ENCODE data around the gene RPL11. TPM values are rescaled to one million over a fixed set of nuclear protein-coding genes. Genes with fewer than 3 reads are reported as not detected.
"Not testable (repeated sequence)": the region's sequence is repeated elsewhere in the genome, so short reads cannot be mapped to it uniquely, and the experiment has no call there.

RPL11 gene
- polyA plus RNA-seq, 4 donors, result 1,603 to 3,255 (median 2,883) TPM

- Histone ChIP-seq H3K27me3 (ENCODE audit: control insufficient read depth in 3 of 3, insufficient read depth in 3 of 3, low read length in 3 of 3) (peaks cover 0 to 2% (median 0%) of the 10 kb centered on the region in 3 donors), H3K4me3 (ENCODE audit: low read depth in 1 of 3, low read length in 3 of 3) (no peak overlapping the region), H3K4me1 (ENCODE audit: control insufficient read depth in 3 of 3, insufficient read depth in 2 of 3, low read depth in 1 of 3, low read length in 2 of 3) (no peaks in the 10 kb centered on the region), H3K9me3 (ENCODE audit: control insufficient read depth in 2 of 2, insufficient read depth in 1 of 2, low read depth in 1 of 2, low read length in 1 of 2) (no peaks in the 10 kb centered on the region), H3K36me3 (ENCODE audit: control insufficient read depth in 3 of 3, insufficient read depth in 2 of 3, low read depth in 1 of 3, low read length in 3 of 3) (no peaks in the 10 kb centered on the region), H3K27ac (ENCODE audit: low read depth in 1 of 3, low read length in 2 of 3) (no peak overlapping the region)
- no peak for DNase-seq
- WGBS, 3 donors, result 86 to 95% (median 90%) methylated on average over 6 of the region's 6 CpGs
- FAIRE-seq, result no peak
Observed at GRCh38 chr1:23648576-23648975, 43.0 kb upstream of the RPL11 start.

GRCh38 chr1:23649157-23649556 lies 42.4 kb upstream of the RPL11 start:
- H3K36me3 ChIP-seq (ENCODE audit: control insufficient read depth in 3 of 3, insufficient read depth in 2 of 3, low read depth in 1 of 3, low read length in 3 of 3); DNase-seq; H3K4me1 ChIP-seq (ENCODE audit: control insufficient read depth in 3 of 3, insufficient read depth in 2 of 3, low read depth in 1 of 3, low read length in 2 of 3); H3K9me3 ChIP-seq (ENCODE audit: control insufficient read depth in 2 of 2, insufficient read depth in 1 of 2, low read depth in 1 of 2, low read length in 1 of 2); H3K27ac ChIP-seq (ENCODE audit: low read depth in 1 of 3, low read length in 2 of 3); H3K27me3 ChIP-seq (ENCODE audit: control insufficient read depth in 3 of 3, insufficient read depth in 3 of 3, low read length in 3 of 3); FAIRE-seq; H3K4me3 ChIP-seq (ENCODE audit: low read depth in 1 of 3, low read length in 3 of 3): not testable (repeated sequence)
- 93 to 96% (median 93%) methylated on average over 11 of the region's 11 CpGs for WGBS, 3 donors

- Histone ChIP-seq H3K27ac (ENCODE audit: low read depth in 1 of 3, low read length in 2 of 3) (no peak overlapping the region), H3K4me3 (ENCODE audit: low read depth in 1 of 3, low read length in 3 of 3) (no peak overlapping the region), H3K27me3 (ENCODE audit: control insufficient read depth in 3 of 3, insufficient read depth in 3 of 3, low read length in 3 of 3) (peaks cover 0 to 2% (median 0%) of the 10 kb centered on the region in 3 donors), H3K36me3 (ENCODE audit: control insufficient read depth in 3 of 3, insufficient read depth in 2 of 3, low read depth in 1 of 3, low read length in 3 of 3) (no peaks in the 10 kb centered on the region), H3K4me1 (ENCODE audit: control insufficient read depth in 3 of 3, insufficient read depth in 2 of 3, low read depth in 1 of 3, low read length in 2 of 3) (no peaks in the 10 kb centered on the region), H3K9me3 (ENCODE audit: control insufficient read depth in 2 of 2, insufficient read depth in 1 of 2, low read depth in 1 of 2, low read length in 1 of 2) (no peaks in the 10 kb centered on the region)
- DNase-seq (no peak), FAIRE-seq (no peak)
- whole genome bisulfite sequencing, 3 donors, result 62 to 78% (median 73%) methylated on average over 10 of the region's 10 CpGs
Observed at GRCh38 chr1:23650344-23650990, 41.1 kb upstream of the RPL11 start.

GRCh38 chr1:23651069-23651808 lies 40.4 kb upstream of the RPL11 start:
- Histone ChIP-seq H3K4me3 (ENCODE audit: low read depth in 1 of 3, low read length in 3 of 3) (no peak overlapping the region), H3K4me1 (ENCODE audit: control insufficient read depth in 3 of 3, insufficient read depth in 2 of 3, low read depth in 1 of 3, low read length in 2 of 3) (no peaks in the 10 kb centered on the region), H3K36me3 (ENCODE audit: control insufficient read depth in 3 of 3, insufficient read depth in 2 of 3, low read depth in 1 of 3, low read length in 3 of 3) (no peaks in the 10 kb centered on the region), H3K27ac (ENCODE audit: low read depth in 1 of 3, low read length in 2 of 3) (no peak overlapping the region), H3K27me3 (ENCODE audit: control insufficient read depth in 3 of 3, insufficient read depth in 3 of 3, low read length in 3 of 3) (peaks cover 0 to 2% (median 0%) of the 10 kb centered on the region in 3 donors), H3K9me3 (ENCODE audit: control insufficient read depth in 2 of 2, insufficient read depth in 1 of 2, low read depth in 1 of 2, low read length in 1 of 2) (no peaks in the 10 kb centered on the region)
- FAIRE-seq, result no peak
- DNase-seq, result peak in 1 of 2 donors; percentile 31
- WGBS, 3 donors, result 62 to 74% (median 67%) methylated on average over 7 of the region's 7 CpGs

- Histone ChIP-seq H3K27me3 (ENCODE audit: control insufficient read depth in 3 of 3, insufficient read depth in 3 of 3, low read length in 3 of 3) (peaks cover 0 to 3% (median 2%) of the 10 kb centered on the region in 3 donors), H3K36me3 (ENCODE audit: control insufficient read depth in 3 of 3, insufficient read depth in 2 of 3, low read depth in 1 of 3, low read length in 3 of 3) (no peaks in the 10 kb centered on the region), H3K9me3 (ENCODE audit: control insufficient read depth in 2 of 2, insufficient read depth in 1 of 2, low read depth in 1 of 2, low read length in 1 of 2) (no peaks in the 10 kb centered on the region), H3K4me3 (ENCODE audit: low read depth in 1 of 3, low read length in 3 of 3) (no peak overlapping the region), H3K27ac (ENCODE audit: low read depth in 1 of 3, low read length in 2 of 3) (no peak overlapping the region), H3K4me1 (ENCODE audit: control insufficient read depth in 3 of 3, insufficient read depth in 2 of 3, low read depth in 1 of 3, low read length in 2 of 3) (no peaks in the 10 kb centered on the region)
- FAIRE-seq (peak; percentile 5), DNase-seq (peak; percentile 59 to 65)
- 49 to 62% (median 57%) methylated on average over 7 of the region's 7 CpGs for WGBS, 3 donors
Observed at GRCh38 chr1:23657659-23658275, 33.8 kb upstream of the RPL11 start.

- Histone ChIP-seq H3K27me3 (ENCODE audit: control insufficient read depth in 3 of 3, insufficient read depth in 3 of 3, low read length in 3 of 3) (peaks cover 0 to 3% (median 2%) of the 10 kb centered on the region in 3 donors), H3K9me3 (ENCODE audit: control insufficient read depth in 2 of 2, insufficient read depth in 1 of 2, low read depth in 1 of 2, low read length in 1 of 2) (no peaks in the 10 kb centered on the region), H3K4me3 (ENCODE audit: low read depth in 1 of 3, low read length in 3 of 3) (no peak overlapping the region), H3K27ac (ENCODE audit: low read depth in 1 of 3, low read length in 2 of 3) (no peak overlapping the region), H3K4me1 (ENCODE audit: control insufficient read depth in 3 of 3, insufficient read depth in 2 of 3, low read depth in 1 of 3, low read length in 2 of 3) (no peaks in the 10 kb centered on the region), H3K36me3 (ENCODE audit: control insufficient read depth in 3 of 3, insufficient read depth in 2 of 3, low read depth in 1 of 3, low read length in 3 of 3) (no peaks in the 10 kb centered on the region)
- FAIRE-seq, result no peak
- no peak for DNase-seq
- WGBS, 3 donors, result 79 to 87% (median 82%) methylated on average over 9 of the region's 9 CpGs
Observed at GRCh38 chr1:23660671-23661070, 30.9 kb upstream of the RPL11 start.

- FAIRE-seq (no peak), DNase-seq (no peak)
- H3K4me1 ChIP-seq (ENCODE audit: control insufficient read depth in 3 of 3, insufficient read depth in 2 of 3, low read depth in 1 of 3, low read length in 2 of 3), result no peaks in the 10 kb centered on the region
- no peak overlapping the region for H3K27ac ChIP-seq (ENCODE audit: low read depth in 1 of 3, low read length in 2 of 3)
- WGBS, 3 donors, result 79 to 90% (median 80%) methylated on average over 4 of the region's 4 CpGs
- no peaks in the 10 kb centered on the region for H3K9me3 ChIP-seq (ENCODE audit: control insufficient read depth in 2 of 2, insufficient read depth in 1 of 2, low read depth in 1 of 2, low read length in 1 of 2)
- no peak overlapping the region for H3K4me3 ChIP-seq (ENCODE audit: low read depth in 1 of 3, low read length in 3 of 3)
- peaks cover 0 to 3% (median 2%) of the 10 kb centered on the region in 3 donors for H3K27me3 ChIP-seq (ENCODE audit: control insufficient read depth in 3 of 3, insufficient read depth in 3 of 3, low read length in 3 of 3)
- no peaks in the 10 kb centered on the region for H3K36me3 ChIP-seq (ENCODE audit: control insufficient read depth in 3 of 3, insufficient read depth in 2 of 3, low read depth in 1 of 3, low read length in 3 of 3)
Observed at GRCh38 chr1:23661887-23662286, 29.7 kb upstream of the RPL11 start.

GRCh38 chr1:23664837-23665795 lies 26.5 kb upstream of the RPL11 start:
- peaks cover 0 to 3% (median 2%) of the 10 kb centered on the region in 3 donors for H3K27me3 ChIP-seq (ENCODE audit: control insufficient read depth in 3 of 3, insufficient read depth in 3 of 3, low read length in 3 of 3)
- H3K4me1 ChIP-seq (ENCODE audit: control insufficient read depth in 3 of 3, insufficient read depth in 2 of 3, low read depth in 1 of 3, low read length in 2 of 3), result no peaks in the 10 kb centered on the region
- H3K9me3 ChIP-seq (ENCODE audit: control insufficient read depth in 2 of 2, insufficient read depth in 1 of 2, low read depth in 1 of 2, low read length in 1 of 2), result no peaks in the 10 kb centered on the region
- H3K4me3 ChIP-seq (ENCODE audit: low read depth in 1 of 3, low read length in 3 of 3), result no peak overlapping the region
- 67 to 74% (median 72%) methylated on average over 11 of the region's 11 CpGs for WGBS, 3 donors
- FAIRE-seq (no peak), DNase-seq (peak in 1 of 2 donors; percentile 36)
- H3K36me3 ChIP-seq (ENCODE audit: control insufficient read depth in 3 of 3, insufficient read depth in 2 of 3, low read depth in 1 of 3, low read length in 3 of 3), result no peaks in the 10 kb centered on the region
- no peak overlapping the region for H3K27ac ChIP-seq (ENCODE audit: low read depth in 1 of 3, low read length in 2 of 3)
